Activated naive CD8-positive, alpha-beta T cell (primary cell): Measurements from ENCODE around the gene METTL9.
"Not testable (repeated sequence)": the region's sequence is repeated elsewhere in the genome, so short reads cannot be mapped to it uniquely, and the experiment has no call there.

Experiments
- H3K27ac Mint-ChIP-seq: one replicate; pipeline ENCODE4 v1.8.0; 2021; ENCODE audit warnings: mixed read lengths
- H3K27me3 Mint-ChIP-seq: one replicate; pipeline ENCODE4 v1.8.0; 2021; ENCODE audit warnings: mixed read lengths
- H3K36me3 Mint-ChIP-seq: one replicate; pipeline ENCODE4 v1.8.0; 2021; ENCODE audit warnings: mixed read lengths
- H3K4me1 Mint-ChIP-seq: one replicate; pipeline ENCODE4 v1.8.0; 2021; ENCODE audit warnings: low read depth, mixed read lengths
- H3K4me3 Mint-ChIP-seq: one replicate; pipeline ENCODE4 v1.8.0; 2021; ENCODE audit warnings: mild to moderate bottlenecking, mixed read lengths
- H3K9me3 Mint-ChIP-seq: one replicate; pipeline ENCODE4 v1.8.0; 2021; ENCODE audit warnings: low read depth, mixed read lengths

METTL9 gene

GRCh38 chr16:21611556-21612384 is 12.4 kb downstream of the METTL9 start:
- Mint-ChIP-seq H3K36me3 (peaks cover 14% of the 10 kb centered on the region), H3K4me1 (peaks cover 86% of the 10 kb centered on the region), H3K9me3 (no peaks in the 10 kb centered on the region), H3K27ac (peak overlapping the region; percentile 75), H3K27me3 (no peaks in the 10 kb centered on the region), H3K4me3 (peak overlapping the region; percentile 55)

- no peak overlapping the region for H3K4me3 Mint-ChIP-seq
- H3K4me1 Mint-ChIP-seq, result peaks cover 80% of the 10 kb centered on the region
- H3K36me3 Mint-ChIP-seq, result peaks cover 15% of the 10 kb centered on the region
- no peaks in the 10 kb centered on the region for H3K9me3 Mint-ChIP-seq
- no peaks in the 10 kb centered on the region for H3K27me3 Mint-ChIP-seq
- no peak overlapping the region for H3K27ac Mint-ChIP-seq
These were observed 14.0 kb downstream of the METTL9 start for GRCh38 chr16:21613361-21613760.

- Mint-ChIP-seq H3K27me3 (no peaks in the 10 kb centered on the region), H3K4me1 (peaks cover 76% of the 10 kb centered on the region), H3K4me3 (no peak overlapping the region), H3K27ac (no peak overlapping the region), H3K9me3 (no peaks in the 10 kb centered on the region), H3K36me3 (peaks cover 15% of the 10 kb centered on the region)
These were observed 14.4 kb downstream of the METTL9 start for GRCh38 chr16:21613781-21614180.

- H3K27ac Mint-ChIP-seq, result no peak overlapping the region
- H3K4me3 Mint-ChIP-seq, result no peak overlapping the region
- peaks cover 15% of the 10 kb centered on the region for H3K36me3 Mint-ChIP-seq
- H3K27me3 Mint-ChIP-seq, result no peaks in the 10 kb centered on the region
- peaks cover 71% of the 10 kb centered on the region for H3K4me1 Mint-ChIP-seq
- no peaks in the 10 kb centered on the region for H3K9me3 Mint-ChIP-seq
These were observed 15.5 kb downstream of the METTL9 start for GRCh38 chr16:21614896-21615295.

GRCh38 chr16:21617607-21618006 is 18.2 kb downstream of the METTL9 start:
- no peak overlapping the region for H3K27ac Mint-ChIP-seq
- H3K27me3 Mint-ChIP-seq, result no peaks in the 10 kb centered on the region
- H3K9me3 Mint-ChIP-seq, result no peaks in the 10 kb centered on the region
- H3K4me1 Mint-ChIP-seq, result peaks cover 66% of the 10 kb centered on the region
- peaks cover 15% of the 10 kb centered on the region for H3K36me3 Mint-ChIP-seq
- H3K4me3 Mint-ChIP-seq, result no peak overlapping the region

GRCh38 chr16:21618281-21618680 is 18.9 kb downstream of the METTL9 start:
- Mint-ChIP-seq H3K4me1 (peaks cover 63% of the 10 kb centered on the region), H3K9me3 (no peaks in the 10 kb centered on the region), H3K27me3 (no peaks in the 10 kb centered on the region), H3K36me3 (peaks cover 12% of the 10 kb centered on the region), H3K27ac (no peak overlapping the region), H3K4me3 (no peak overlapping the region)

GRCh38 chr16:21619765-21620425 is 20.5 kb downstream of the METTL9 start:
- Mint-ChIP-seq H3K4me1 (peaks cover 61% of the 10 kb centered on the region), H3K36me3 (peaks cover 6% of the 10 kb centered on the region), H3K27ac (no peak overlapping the region), H3K4me3 (no peak overlapping the region), H3K27me3 (no peaks in the 10 kb centered on the region), H3K9me3 (no peaks in the 10 kb centered on the region)

- Mint-ChIP-seq H3K27ac (no peak overlapping the region), H3K36me3 (peaks cover 5% of the 10 kb centered on the region), H3K4me3 (peak overlapping the region; percentile 25), H3K27me3 (no peaks in the 10 kb centered on the region), H3K4me1 (peaks cover 58% of the 10 kb centered on the region), H3K9me3 (no peaks in the 10 kb centered on the region)
These were observed 21.2 kb downstream of the METTL9 start for GRCh38 chr16:21620592-21620991.

GRCh38 chr16:21622545-21622944 is 23.2 kb downstream of the METTL9 start:
- Mint-ChIP-seq H3K27me3 (no peaks in the 10 kb centered on the region), H3K36me3 (peaks cover 6% of the 10 kb centered on the region), H3K4me3 (no peak overlapping the region), H3K9me3 (no peaks in the 10 kb centered on the region), H3K4me1 (peaks cover 59% of the 10 kb centered on the region), H3K27ac (no peak overlapping the region)

GRCh38 chr16:21625026-21625425 is 25.6 kb downstream of the METTL9 start:
- Mint-ChIP-seq H3K36me3 (peaks cover 9% of the 10 kb centered on the region), H3K27me3 (no peaks in the 10 kb centered on the region), H3K27ac (no peak overlapping the region), H3K4me3 (no peak overlapping the region), H3K4me1 (peaks cover 51% of the 10 kb centered on the region), H3K9me3 (no peaks in the 10 kb centered on the region)

- Mint-ChIP-seq H3K4me1 (peaks cover 39% of the 10 kb centered on the region), H3K4me3 (peak overlapping the region; percentile 31), H3K9me3 (no peaks in the 10 kb centered on the region), H3K36me3 (peaks cover 9% of the 10 kb centered on the region), H3K27me3 (no peaks in the 10 kb centered on the region), H3K27ac (peak overlapping the region; percentile 86)
These were observed 27.4 kb downstream of the METTL9 start for GRCh38 chr16:21626659-21627277.

- peaks cover 9% of the 10 kb centered on the region for H3K36me3 Mint-ChIP-seq
- peaks cover 38% of the 10 kb centered on the region for H3K4me1 Mint-ChIP-seq
- no peaks in the 10 kb centered on the region for H3K9me3 Mint-ChIP-seq
- H3K27me3 Mint-ChIP-seq, result no peaks in the 10 kb centered on the region
- no peak overlapping the region for H3K27ac Mint-ChIP-seq
- H3K4me3 Mint-ChIP-seq, result no peak overlapping the region
These were observed 28.8 kb downstream of the METTL9 start for GRCh38 chr16:21628121-21628726.

- H3K27ac Mint-ChIP-seq, result no peak overlapping the region
These were observed 29.4 kb downstream of the METTL9 start for GRCh38 chr16:21628772-21629171.

GRCh38 chr16:21629616-21630539 is 30.5 kb downstream of the METTL9 start:
- peaks cover 29% of the 10 kb centered on the region for H3K4me1 Mint-ChIP-seq
- not testable (repeated sequence) for H3K4me3 Mint-ChIP-seq, H3K27ac Mint-ChIP-seq, H3K27me3 Mint-ChIP-seq, H3K36me3 Mint-ChIP-seq, H3K9me3 Mint-ChIP-seq

More at GRCh38 chr16:21628772-21629171, 29.4 kb downstream of the METTL9 start:
- H3K36me3 Mint-ChIP-seq, result peaks cover 9% of the 10 kb centered on the region
- H3K9me3 Mint-ChIP-seq, result no peaks in the 10 kb centered on the region
- H3K4me3 Mint-ChIP-seq, result no peak overlapping the region
- no peaks in the 10 kb centered on the region for H3K27me3 Mint-ChIP-seq
- H3K4me1 Mint-ChIP-seq, result peaks cover 34% of the 10 kb centered on the region
